Vagina (tissue), 2 donors: ENCODE results near the gene MINDY3.

Experiments
- CTCF ChIP-seq, 3 experiments: fragments of 450-650 bp in 2 of 3; fragments of 200-600 bp in 1 of 3; sonication (generic) in 1 of 3; IDR thresholded peaks; one replicate each; pipeline ENCODE4 v1.5.1; 2017 to 2019; ENCODE audit warnings: antibody characterized with exemption in 3 of 3, mild to moderate bottlenecking in 2 of 3, moderate library complexity in 2 of 3
- POLR2A ChIP-seq, 2 donors: fragments of 450-650 bp; IDR thresholded peaks; one replicate each; pipeline ENCODE4 v1.6.1; 2017; ENCODE audit warnings: antibody characterized with exemption in 2 of 2, mild to moderate bottlenecking in 2 of 2, moderate library complexity in 2 of 2
- POLR2AphosphoS5 ChIP-seq, 2 donors: sonication (generic); formaldehyde crosslinking; IDR thresholded peaks; one replicate each; pipeline ENCODE4 v1.9.0; 2017; ENCODE audit warnings: antibody characterized with exemption in 2 of 2, mild to moderate bottlenecking in 2 of 2, low read depth in 1 of 2; ENCODE audit not compliant: insufficient read depth in 1 of 2

GRCh38 chr10:15843695-15844094 is 16.6 kb downstream of the MINDY3 start:
- TF ChIP-seq CTCF (IDR thresholded peaks at IDR 0.05): no peak
- no peak for TF ChIP-seq POLR2A (IDR thresholded peaks at IDR 0.05)
- no peak for TF ChIP-seq POLR2AphosphoS5 (IDR thresholded peaks at IDR 0.05; ENCODE audit: insufficient read depth in 1 of 2, low read depth in 1 of 2)
